ENCODE results near the gene SH3TC1.

SH3TC1 gene

DNA sequence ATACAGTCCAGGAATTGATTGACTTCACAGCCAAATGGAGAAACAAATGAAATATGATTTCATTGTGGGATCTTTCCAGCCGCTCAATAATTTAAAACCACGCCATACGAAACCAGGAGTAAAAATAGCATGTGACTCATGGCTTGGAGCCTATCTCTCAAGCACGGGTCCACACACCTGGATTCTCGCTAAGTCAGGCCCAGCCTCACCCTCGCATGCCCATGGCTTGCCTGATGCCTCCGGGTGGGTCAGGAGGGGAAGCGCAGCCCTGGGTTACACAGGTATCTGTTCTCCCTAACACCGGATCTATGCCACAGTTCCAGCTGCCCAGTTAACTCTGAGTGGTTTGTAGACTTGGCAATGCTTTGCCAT lies 34.9 kb upstream of the SH3TC1 start:
- no peak for DNase-seq

- no peak for DNase-seq
Measured at GRCh38 chr4:8164687-8165086, 34.4 kb upstream of the SH3TC1 start.

- DNase-seq: no peak
Measured at GRCh38 chr4:8165374-8165896, 33.7 kb upstream of the SH3TC1 start.

- no peak for DNase-seq
Measured at GRCh38 chr4:8167291-8167690, 31.8 kb upstream of the SH3TC1 start.

DNA sequence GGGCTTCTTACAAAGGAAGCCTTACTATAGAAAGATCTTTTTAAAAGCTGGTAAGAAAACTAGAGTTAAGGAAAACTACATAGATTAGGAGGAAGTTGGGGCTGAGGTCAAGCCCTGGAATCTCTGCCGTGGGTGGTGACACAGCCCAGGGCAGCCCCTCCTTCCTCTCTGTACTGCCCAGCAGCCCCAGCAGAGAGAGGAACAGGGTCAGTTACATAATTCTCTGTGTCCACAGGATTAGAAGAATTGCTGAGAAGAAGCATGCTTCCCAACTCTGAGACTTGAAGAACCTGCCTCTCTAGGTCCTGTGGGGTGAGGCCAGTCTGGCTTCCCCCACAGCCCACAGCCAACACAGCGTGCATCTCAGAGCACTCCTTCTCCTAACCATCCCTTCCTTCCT lies 31.3 kb upstream of the SH3TC1 start:
- no peak for DNase-seq

DNA sequence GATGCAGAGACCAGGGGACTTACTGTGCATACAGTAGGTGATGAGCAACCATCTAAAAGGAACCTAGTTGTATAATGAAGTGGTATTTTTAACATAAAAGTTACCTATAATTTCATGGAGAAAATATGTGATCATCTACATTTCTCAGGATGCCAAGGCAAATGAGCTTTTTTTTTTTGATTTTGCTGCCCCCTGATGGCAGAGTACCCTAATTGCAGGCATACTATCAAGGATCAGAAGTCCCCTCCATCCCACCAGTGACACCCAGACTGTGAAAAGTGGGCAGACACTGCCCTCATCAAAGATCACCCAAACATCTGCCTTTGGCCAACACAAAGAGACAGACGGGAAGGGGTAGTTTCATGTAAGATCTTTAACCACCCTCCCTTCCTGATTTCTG lies 30.9 kb upstream of the SH3TC1 start:
- DNase-seq: no peak

DNA sequence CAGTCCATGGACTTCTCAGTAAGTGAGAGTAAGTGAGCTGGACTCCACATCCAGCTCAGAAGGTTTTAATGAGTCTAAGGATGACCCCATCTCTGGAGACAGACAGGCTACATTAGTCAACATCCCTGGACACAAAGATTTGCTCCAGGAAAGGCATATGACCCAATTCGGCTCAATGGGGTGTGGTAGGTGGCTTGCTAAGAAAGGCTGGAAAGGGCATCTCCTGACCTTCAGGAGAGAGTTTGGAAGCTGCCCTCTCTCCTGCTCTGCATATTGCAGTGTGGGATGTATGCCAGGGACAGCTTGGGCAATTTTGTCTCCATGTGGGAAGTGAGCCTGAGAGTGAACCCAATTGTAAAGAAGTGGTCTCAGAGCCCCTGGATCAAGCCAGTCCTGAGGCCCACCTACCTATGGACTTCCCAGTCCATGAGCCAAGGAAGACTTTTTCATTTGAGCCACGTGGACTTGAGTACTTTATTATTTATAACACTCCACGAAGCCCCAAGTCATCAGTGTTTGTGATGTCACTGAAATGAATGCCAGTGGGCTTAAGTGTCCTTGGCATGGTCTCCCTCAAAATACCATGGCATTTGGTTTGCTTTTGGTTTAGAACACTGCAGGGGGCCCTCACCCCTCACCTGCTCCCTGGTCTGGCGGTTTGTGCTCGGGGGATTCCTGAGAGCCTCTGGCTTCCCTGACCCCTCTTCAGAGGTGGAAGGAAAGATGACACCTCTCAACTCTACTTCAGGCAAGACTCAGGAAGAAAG lies 30.1 kb upstream of the SH3TC1 start:
- no peak for DNase-seq

DNA sequence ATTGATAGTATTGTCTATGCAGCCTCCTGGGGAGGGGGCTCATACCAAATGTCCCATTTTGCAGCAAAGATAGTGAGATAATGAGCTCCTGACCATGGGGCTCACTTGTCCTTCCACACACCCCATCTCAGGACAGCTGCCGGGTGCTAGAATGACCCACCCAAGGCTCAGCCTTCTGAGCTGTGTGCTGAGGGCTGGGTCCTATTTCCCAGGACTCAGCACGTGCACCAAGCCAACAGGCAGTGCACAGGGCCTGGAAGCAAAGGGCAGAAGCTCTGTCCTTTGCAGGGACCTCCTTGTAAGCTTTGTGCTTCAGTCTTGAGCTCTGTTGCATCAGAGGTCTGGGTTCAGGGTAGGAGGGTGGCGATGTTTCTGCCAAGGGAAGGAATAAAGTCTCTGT lies 29.3 kb upstream of the SH3TC1 start:
- no peak for DNase-seq

DNA sequence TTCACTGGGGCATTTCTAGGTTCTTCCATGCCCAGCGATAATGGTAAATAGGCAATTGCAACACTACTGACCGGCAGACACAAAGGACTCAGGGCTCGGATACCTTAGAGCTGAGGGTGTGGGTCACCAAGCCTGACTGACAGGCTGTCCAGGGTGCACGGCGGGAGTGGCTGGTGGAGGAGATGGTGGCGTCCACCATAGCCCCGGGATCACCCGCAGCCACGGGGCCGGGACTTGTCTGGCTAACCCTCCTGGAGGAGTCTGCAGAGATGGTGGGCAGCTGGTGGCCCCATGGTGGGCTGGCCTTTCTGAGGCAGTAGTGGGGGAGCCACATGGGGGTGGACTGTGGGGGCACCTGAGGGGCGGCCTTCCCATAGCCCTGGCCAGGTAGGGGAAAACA lies 28.7 kb upstream of the SH3TC1 start:
- DNase-seq: no peak

- DNase-seq: no peak
Measured at GRCh38 chr4:8171266-8171665, 27.8 kb upstream of the SH3TC1 start.

DNA sequence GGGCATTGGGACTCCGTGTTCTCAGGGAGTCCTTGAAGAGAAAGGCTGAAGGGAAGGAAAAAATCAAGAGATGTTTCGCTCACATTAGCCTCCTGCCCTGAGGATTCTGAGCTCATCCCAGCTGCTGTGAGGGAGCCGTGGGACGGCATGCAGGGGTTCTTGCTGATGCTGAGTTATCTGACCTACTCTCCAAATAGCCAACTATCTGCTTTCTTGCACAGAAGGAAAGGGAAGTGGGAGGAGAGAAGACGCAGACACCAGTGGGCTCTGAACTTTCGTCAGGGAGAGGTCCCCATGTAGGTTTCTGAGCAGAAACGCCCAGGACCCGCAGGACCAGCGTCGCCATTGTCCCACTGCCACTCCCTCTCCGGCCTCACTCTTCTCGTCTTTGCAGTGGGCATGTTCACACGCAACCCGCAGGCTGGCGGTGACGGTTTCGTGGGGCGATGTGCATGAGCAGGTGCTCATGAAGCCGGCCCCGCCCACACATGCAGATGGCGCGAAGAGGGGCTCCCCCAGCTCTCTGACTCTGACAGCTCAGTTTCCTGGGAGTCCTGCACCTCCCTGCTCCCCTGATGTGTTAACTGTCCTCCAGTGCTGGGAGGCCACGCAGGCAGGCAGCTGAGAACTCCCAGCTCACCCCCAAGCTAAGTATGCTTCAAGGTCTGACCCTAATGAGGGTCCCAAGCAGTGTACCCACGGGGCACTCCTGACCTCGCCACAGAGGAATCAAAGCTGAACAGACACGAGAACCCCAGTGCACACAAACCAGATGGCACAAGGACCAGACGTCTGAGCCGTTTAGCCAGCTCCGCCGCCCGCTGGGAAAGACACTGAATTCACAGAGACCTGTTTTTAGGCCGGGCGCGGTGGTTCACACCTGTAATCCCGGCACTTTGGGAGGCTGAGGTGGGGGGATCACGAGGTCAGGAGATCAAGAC lies 26.8 kb upstream of the SH3TC1 start:
- peak; percentile 71 for DNase-seq

DNA sequence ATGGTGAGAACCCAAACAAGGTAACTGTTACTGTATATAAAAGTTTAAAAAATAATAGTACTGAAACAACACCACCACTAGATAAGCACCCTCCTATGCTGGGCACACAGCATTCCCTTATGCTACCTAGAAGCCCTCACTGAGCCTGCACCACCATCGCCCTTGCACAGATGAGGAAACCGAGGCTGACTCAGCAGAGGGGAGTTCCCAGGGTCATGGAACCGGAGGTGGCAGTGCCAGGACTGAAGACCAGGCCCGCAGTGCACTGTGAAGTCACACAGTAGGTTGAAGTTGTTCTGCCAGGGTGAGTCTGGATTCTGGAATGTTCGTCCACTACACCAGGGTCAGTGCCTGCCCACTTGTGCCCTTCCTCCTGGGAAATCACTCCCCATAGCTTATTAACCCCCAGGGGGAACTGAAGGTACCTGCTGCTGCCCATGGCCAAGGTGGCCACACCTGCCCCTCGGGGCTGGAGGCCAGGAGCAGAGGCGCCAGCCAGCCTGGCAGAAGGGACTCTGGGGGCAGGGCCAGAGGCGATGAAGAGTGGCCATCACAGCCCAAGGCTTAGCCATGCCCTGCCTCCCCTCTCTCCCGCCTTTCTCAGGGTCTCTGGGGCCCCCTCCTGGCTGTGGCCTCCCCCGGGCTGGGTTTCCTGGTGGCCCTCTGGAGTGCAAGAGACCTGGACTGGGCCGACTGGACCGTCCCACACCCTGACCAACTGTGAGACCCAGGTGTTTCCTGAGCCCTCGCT lies 25.4 kb upstream of the SH3TC1 start:
- DNase-seq: no peak

- no peak for DNase-seq
Measured at GRCh38 chr4:8174970-8175369, 24.1 kb upstream of the SH3TC1 start.

- no peak for DNase-seq
Measured at GRCh38 chr4:8175686-8176085, 23.4 kb upstream of the SH3TC1 start.

- peak; percentile 44 for DNase-seq
Measured at GRCh38 chr4:8176547-8177399, 22.3 kb upstream of the SH3TC1 start.

DNA sequence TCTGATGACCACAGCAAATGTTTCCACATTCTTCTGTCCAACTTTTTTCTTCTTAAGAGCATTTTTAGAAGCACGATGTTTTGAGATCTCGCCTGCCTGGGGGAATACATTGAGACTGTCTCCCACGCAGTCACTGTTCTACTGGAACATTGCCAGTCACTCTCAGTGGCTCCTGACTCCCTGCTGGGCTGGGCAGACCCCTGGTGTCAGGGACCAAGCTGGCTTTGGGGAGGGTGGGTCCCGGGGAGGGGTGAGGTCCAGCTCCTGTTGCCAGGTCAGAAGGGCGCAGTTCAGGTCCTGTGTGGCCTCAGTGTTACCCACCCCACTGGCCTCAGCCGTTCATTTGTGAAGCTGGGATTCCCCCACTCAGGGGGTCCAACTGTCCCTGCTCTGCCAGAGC lies 21.5 kb upstream of the SH3TC1 start:
- no peak for DNase-seq

DNA sequence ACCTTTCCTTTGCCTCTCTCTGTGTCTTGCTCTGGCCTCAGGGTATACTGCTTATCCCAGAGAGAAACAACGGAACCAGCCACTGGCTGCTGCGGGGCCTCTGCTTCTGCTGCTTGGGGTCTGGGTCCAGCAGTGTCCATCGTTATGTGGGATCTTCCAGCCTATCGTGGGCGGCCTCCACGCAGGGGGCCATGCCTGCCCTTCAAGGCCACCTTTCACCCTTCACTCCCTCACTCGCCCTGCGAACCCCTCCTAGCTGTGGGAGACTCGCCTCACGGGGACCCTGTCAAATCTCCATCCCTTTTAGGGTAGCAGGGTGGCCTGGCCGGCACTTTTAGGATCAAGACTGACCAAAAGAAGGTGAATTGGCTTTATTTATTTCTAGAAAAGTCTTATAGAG lies 21.1 kb upstream of the SH3TC1 start:
- no peak for DNase-seq

DNA sequence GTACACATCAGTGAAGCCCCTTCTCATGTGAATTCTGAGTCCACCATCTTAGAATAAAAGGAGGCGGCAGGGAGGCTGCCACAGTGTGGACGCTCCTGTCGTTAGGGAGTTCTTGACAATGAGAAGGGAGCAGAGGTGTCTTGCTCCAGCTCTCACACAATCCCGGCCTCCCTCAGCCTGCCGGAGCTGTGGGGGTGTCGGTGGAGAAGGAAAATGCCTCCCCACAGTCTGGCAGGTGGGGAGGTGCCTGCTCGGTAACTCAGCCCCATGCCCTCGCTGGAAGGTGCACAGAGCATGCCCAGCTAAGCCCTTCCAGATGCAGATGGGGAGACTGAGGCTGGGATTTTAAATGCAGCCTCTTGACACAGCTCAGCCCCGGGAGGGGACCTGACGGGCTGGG lies 20.0 kb upstream of the SH3TC1 start:
- DNase-seq: no peak

DNA sequence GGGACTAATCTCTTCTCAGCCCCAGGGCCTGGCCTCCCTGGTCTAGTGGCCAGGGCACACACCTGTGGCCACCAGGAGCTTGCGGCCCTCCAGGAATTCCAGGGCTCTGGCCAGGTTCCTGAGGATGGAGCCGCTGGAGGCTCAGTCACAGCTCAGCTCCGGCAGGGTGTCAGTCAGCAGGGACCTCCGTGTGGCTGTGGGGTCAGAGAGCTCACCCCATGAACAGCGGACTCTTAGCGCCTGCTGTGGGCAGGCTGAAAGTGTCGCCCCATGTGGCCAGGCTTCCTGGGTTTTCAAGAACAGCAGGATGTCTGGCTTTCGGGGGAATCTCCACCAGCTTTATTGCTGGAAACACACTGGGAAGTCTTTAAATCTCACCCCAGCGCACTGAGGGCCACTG lies 19.3 kb upstream of the SH3TC1 start:
- no peak for DNase-seq

DNA sequence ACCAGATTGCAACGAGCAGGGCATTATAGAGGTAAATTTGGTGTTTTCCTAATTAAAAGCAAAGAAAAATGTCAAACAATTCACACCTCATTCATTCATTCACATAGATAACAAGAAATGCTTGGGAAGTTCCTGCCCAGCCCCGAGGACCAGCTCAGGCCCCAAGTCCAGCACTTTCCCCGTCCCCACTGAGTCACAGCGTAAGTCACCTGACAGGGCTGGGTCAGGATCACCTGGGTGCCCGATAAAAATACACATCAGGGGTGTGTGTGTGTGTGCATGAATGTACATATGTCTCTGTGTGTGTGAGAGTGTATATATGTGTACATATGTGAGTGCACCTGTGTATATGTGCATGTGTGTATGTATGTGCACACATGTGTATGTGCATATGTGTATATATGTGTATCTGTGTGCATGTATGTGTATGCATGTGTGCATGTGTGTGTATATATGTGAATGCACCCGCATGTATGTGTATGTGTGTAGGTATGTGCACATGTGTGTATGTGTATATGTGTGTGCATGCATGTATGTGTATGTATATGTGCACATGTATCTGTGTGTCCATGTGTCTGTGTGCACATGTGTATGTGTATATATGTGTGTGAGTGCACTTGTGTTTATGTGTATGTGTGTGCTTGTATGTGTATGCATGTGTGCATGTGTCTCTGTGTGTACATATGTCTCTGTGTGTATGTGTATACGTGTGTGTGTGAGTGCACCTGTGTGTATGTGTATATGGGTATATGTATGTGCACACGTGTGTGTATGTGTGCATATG lies 18.6 kb upstream of the SH3TC1 start:
- DNase-seq: no peak

GRCh38 chr4:8181119-8181518 lies 18.0 kb upstream of the SH3TC1 start:
- no peak for DNase-seq

DNA sequence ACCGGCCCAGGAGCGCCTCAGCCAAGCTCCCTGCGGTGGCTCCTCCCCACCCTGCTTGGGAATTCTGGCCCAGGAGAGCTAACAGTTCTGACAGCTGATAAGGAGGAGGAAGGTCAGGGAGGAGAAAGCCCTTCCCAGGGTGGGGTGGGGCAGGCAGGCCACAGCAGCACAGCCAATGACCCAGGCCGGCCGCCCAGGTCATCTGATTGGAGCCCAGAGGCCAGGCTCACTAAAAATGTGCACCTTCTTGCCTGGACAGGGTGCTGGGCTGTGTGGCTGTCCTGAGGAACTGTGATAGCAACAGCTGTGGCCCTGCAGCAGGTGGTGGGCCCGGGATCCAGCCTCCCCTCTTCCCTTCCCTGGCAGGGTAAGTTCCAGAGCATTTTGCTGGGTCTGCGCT lies 17.2 kb upstream of the SH3TC1 start:
- DNase-seq: no peak

Measured in stimulated activated CD4-positive, alpha-beta T cell treated with anti-CD3 and anti-CD28 coated beads, Interleukin-15, amount 100 ng/mL, for 24 hours (primary cell).